GM12874 (cell line): ENCODE results near the gene BRI3BP.

Experiments used
- TF ChIP-seq, protein P1 (sequence below): IDR thresholded peaks from 2 replicates; pipeline ENCODE4 v1.5.1; 2011; ENCODE audit warnings: low read depth, mild to moderate bottlenecking, control low read depth, low read length, moderate library complexity; ENCODE audit not compliant: insufficient read depth

The BRI3BP gene

DNA sequence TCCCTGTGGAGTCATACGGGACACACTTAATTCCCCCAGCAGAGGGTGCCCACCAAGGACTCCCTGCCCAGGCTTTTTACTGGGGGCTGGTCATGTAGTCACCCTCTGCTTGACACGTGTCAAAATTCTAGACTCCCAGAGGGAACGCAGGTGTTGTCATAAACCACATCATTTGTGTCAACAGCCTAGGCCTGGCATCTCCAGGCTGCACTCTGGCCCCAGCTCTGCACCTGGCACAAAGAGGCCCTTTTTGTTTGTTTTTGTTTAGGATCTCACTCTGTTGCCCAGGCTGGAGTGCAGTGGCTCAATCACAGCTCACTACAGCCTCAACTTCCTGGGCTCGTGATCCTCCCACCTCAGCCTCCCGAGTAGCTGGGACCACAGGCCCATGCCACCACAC, 21.1 kb downstream of the BRI3BP start:
- TF ChIP-seq, protein P1, sequence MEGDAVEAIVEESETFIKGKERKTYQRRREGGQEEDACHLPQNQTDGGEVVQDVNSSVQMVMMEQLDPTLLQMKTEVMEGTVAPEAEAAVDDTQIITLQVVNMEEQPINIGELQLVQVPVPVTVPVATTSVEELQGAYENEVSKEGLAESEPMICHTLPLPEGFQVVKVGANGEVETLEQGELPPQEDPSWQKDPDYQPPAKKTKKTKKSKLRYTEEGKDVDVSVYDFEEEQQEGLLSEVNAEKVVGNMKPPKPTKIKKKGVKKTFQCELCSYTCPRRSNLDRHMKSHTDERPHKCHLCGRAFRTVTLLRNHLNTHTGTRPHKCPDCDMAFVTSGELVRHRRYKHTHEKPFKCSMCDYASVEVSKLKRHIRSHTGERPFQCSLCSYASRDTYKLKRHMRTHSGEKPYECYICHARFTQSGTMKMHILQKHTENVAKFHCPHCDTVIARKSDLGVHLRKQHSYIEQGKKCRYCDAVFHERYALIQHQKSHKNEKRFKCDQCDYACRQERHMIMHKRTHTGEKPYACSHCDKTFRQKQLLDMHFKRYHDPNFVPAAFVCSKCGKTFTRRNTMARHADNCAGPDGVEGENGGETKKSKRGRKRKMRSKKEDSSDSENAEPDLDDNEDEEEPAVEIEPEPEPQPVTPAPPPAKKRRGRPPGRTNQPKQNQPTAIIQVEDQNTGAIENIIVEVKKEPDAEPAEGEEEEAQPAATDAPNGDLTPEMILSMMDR = no peak

DNA sequence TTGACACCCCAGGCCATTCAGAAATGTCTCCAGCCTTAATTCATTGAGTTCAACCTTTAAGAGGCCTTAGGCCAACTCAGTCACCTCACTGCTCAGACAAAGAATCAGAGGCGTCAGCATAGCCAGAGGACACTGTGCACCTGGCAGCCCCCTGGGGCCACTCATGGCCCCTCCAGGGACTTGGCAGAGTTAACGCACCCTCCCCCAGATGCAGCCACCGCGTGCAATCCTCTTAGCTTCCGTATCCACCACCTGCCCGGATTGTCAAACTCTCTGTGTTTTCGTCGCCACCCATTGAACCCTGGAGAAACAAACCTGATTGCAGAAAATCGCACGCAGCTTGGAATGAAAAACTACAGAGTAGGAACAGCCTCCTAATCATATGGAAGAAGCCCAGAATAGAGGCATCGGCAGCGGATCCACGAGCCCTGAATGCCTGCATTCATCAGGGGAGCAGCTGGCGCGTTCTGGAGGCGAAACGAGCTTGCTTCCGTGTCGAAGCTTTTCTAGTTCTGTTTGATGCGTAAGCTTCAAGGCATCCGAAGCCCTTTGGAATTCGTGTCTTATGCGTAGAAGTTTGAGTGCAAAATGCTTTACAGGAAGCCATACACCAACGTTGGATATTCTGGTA, 22.4 kb downstream of the BRI3BP start:
- TF ChIP-seq, protein P1 = no peak

DNA sequence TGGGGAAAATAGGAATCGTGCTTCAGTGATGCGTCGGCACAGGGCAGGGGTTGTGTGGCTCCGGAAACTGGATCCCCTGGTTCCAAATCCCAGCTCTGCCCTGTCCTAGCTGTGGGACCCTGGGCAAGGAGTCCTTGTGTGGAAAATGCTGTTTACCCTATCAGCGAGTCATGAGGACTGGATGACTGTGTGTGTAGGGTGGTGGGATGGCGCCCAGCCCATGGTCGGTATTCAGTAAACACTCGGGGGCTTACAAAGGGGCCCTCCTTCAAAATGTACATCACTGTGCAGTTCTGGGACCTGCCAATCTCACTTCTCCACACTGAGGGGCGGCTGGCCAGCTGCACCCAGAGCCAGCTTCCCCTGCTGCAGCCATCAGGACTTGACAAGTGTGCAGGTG, 24.4 kb downstream of the BRI3BP start:
- TF ChIP-seq, protein P1 = no peak

DNA sequence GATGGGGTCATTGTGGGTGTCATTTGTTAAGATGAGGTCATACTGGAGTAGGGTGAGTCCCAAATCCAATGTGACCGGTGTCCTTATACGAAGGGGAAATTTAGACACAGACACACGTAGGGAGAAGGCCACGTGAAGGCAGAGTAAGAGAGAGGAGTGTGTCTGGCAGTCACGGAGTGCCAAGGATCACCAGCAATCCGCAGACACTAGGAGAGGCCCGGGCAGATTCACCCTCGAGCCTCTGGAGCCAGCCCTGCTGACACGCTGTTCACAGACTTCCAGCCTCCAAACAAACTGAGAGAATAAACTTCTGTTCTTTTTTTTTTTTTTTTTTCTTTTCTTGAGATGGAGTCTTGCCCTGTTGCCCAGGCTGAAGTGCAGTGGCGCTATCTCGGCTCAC, 24.9 kb downstream of the BRI3BP start:
- TF ChIP-seq, protein P1 = no peak

DNA sequence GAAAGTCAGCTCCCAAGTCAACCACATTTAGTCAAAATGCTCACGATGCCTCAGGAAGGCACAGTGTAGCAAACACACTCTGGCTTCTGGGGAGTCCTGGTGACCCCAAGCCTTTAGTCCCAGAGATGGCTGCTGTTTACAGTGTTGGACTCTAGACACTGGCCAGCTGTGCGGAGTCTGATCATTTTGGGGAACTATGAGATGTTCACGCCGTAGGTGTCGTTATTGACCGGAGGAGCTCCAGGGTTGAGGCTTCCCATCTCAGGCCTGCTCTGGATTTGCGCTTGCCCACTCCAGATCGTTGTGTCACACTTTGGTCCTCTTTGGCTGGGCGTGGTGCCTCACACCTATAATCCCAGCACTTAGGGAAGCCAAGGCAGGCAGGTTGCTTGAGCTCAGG, 27.7 kb downstream of the BRI3BP start:
- TF ChIP-seq, protein P1 = no peak

DNA sequence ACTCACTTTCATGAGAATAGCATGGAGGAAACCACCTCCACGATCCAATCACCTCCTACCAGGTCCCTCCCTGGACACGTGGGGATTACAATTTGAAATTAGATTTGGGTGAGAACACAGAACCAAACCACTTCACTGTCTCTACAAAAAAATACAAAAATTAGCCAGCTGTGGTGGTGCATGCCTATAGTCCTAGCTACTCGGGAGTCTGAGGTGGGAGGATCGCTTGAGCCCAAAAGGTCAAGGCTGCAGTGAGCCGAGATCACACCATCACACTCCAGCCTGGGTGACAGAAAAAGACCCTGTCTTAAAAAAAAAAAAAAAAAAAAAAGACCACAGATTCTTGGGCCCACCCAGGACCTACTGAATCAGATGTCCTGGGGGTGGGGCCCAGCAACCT, 28.3 kb downstream of the BRI3BP start:
- TF ChIP-seq, protein P1 = no peak

DNA sequence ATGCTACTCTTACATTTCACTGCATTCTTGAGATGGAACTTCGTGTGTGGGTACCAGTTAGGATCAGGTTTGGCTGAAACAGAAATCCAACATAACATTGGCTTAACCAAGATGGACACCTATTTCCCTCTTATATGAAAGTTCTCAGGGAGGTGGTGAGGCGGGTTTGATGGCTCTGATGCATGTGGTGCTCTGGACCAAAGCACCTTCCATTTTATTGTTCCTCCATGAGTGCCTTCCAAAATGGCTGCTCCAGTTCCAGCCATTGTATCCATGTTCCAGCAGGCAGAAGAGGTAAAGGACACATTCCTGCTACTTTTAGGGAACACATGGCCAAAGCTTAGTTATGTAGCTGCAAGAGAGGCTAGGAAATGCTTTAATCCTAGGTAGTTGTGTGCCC, 29.6 kb downstream of the BRI3BP start:
- TF ChIP-seq, protein P1 = no peak
